Prostate gland (tissue), 2 donors: ENCODE data around the gene DEDD2.

Experiments
- POLR2A ChIP-seq: fragments of 450-650 bp; IDR thresholded peaks from one replicate; pipeline ENCODE4 v1.6.1; 2016; ENCODE audit warnings: antibody characterized with exemption, mild to moderate bottlenecking
- TF ChIP-seq, protein P1 (sequence below), 4 experiments: fragments of 200-600 bp in 2 of 4; fragments of 450-650 bp in 2 of 4; sonication (generic) in 2 of 4; IDR thresholded peaks; 1 replicate in 3 of 4; 2 replicates in 1 of 4; pipeline ENCODE4 v1.5.1; 2016 to 2019; ENCODE audit warnings: antibody characterized with exemption in 4 of 4, mild to moderate bottlenecking in 2 of 4, moderate library complexity in 2 of 4

GRCh38 chr19:42204664-42205063 lies 12.8 kb downstream of the DEDD2 start:
- TF ChIP-seq, protein P1, sequence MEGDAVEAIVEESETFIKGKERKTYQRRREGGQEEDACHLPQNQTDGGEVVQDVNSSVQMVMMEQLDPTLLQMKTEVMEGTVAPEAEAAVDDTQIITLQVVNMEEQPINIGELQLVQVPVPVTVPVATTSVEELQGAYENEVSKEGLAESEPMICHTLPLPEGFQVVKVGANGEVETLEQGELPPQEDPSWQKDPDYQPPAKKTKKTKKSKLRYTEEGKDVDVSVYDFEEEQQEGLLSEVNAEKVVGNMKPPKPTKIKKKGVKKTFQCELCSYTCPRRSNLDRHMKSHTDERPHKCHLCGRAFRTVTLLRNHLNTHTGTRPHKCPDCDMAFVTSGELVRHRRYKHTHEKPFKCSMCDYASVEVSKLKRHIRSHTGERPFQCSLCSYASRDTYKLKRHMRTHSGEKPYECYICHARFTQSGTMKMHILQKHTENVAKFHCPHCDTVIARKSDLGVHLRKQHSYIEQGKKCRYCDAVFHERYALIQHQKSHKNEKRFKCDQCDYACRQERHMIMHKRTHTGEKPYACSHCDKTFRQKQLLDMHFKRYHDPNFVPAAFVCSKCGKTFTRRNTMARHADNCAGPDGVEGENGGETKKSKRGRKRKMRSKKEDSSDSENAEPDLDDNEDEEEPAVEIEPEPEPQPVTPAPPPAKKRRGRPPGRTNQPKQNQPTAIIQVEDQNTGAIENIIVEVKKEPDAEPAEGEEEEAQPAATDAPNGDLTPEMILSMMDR (IDR thresholded peaks at IDR 0.05), result no peak
- TF ChIP-seq POLR2A, result no peak
